ENCODE results near the gene OVCA2.
A peak's percentile ranks its signal among the peaks of the same experiment; 100 is the strongest.

Gene OVCA2

GRCh38 chr17:2068031-2068518, 26.3 kb downstream of the OVCA2 start:
- no peak for DNase-seq

GRCh38 chr17:2068519-2069051, 26.8 kb downstream of the OVCA2 start:
- no peak for DNase-seq

GRCh38 chr17:2070241-2071023, 28.6 kb downstream of the OVCA2 start:
- no peak for DNase-seq

- DNase-seq = no peak
Measured at GRCh38 chr17:2071024-2071385, 29.2 kb downstream of the OVCA2 start.

GRCh38 chr17:2071455-2072281, 29.8 kb downstream of the OVCA2 start:
- DNase-seq = no peak

GRCh38 chr17:2074919-2075318, 33.1 kb downstream of the OVCA2 start:
- DNase-seq = no peak

GRCh38 chr17:2075336-2076086, 33.7 kb downstream of the OVCA2 start:
- no peak for DNase-seq

- DNase-seq = no peak
Measured at GRCh38 chr17:2076087-2076984, 34.5 kb downstream of the OVCA2 start.

- DNase-seq = no peak
Measured at GRCh38 chr17:2077040-2077439, 35.2 kb downstream of the OVCA2 start.

- no peak for DNase-seq
Measured at GRCh38 chr17:2081564-2081963, 39.7 kb downstream of the OVCA2 start.

GRCh38 chr17:2082003-2082781, 40.4 kb downstream of the OVCA2 start:
- no peak for DNase-seq

- DNase-seq = peak; percentile 64 to 85
Measured at GRCh38 chr17:2083613-2084035, 41.8 kb downstream of the OVCA2 start.

GRCh38 chr17:2084036-2084765, 42.4 kb downstream of the OVCA2 start:
- DNase-seq = no peak

GRCh38 chr17:2084766-2085647, 43.2 kb downstream of the OVCA2 start:
- DNase-seq = no peak

- no peak for DNase-seq
Measured at GRCh38 chr17:2085648-2085949, 43.8 kb downstream of the OVCA2 start.

GRCh38 chr17:2086306-2086705, 44.5 kb downstream of the OVCA2 start:
- DNase-seq = no peak

GRCh38 chr17:2087597-2088211, 45.9 kb downstream of the OVCA2 start:
- DNase-seq = peak; percentile 87 to 89

GRCh38 chr17:2089021-2089422, 47.2 kb downstream of the OVCA2 start:
- DNase-seq = no peak

- DNase-seq = no peak
Measured at GRCh38 chr17:2090210-2090641, 48.4 kb downstream of the OVCA2 start.

Measured in AML-193 (cell line).